Inflammatory macrophage treated with lipopolysaccharide for 4 hours (primary cell): ENCODE results near the gene FOXK2.

Experiments
- DNase-seq: peaks from one replicate; pipeline ENCODE4 v3.0.0-alpha.2; 2020

FOXK2 gene

DNA sequence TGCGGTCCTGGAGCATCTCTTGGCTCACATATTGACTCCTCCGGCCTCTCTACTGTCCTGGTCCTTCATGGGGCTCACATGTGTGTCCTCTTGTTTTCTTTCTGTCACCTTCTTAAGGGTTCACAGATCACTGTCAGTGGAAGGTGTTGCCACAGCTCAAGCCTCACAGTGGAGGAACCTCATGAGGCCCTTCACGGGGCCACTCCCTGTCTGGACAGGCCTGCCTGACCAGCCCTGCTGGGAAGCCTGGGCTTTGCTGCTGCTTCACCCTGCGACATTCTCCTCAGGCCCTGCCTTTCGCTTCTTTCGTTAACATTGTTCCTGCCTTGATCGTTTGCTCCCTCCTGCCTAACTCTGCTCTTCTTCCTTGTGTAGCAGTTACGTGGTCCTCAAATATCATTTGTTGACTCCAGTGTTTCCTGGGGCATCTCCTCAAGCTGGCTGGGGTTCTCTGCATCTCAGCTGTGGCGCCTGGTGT lies 72.8 kb downstream of the FOXK2 start:
- peak; percentile 40 for DNase-seq

DNA sequence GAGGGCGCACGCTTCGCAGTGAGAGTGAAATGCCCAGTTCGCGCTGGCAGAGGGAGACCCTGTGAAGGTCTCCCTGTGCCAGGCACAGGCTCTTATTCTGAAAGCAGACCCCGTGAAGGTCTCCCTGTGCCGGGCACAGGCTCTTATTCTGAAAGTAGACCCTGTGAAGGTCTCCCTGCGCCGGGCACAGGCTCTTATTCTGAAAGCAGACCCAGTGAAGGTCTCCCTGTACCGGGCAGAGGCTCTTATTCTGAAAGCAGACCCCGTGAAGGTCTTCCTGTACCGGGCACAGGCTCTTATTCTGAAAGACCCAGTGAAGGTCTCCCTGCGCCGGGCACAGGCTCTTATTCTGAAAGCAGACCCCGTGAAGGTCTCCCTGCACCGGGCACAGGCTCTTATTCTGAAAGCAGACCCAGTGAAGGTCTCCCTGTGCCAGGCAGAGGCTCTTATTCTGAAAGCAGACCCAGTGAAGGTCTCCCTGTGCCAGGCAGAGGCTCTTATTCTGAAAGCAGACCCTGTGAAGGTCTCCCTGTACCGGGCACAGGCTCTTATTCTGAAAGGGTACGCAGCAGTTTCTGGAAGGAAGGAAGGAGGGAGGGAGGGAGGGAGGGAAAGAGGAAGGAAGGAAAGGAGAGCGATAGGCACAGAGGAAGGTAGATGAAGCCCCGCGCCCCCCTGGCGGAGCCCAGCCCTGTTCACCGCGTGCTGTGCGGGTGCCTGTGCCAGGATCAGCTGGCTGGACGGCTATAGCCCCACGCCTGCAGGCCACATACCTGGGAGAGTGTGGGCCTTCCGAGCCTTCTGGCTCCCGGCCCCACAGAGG lies 73.4 kb downstream of the FOXK2 start:
- peak; percentile 23 for DNase-seq

DNA sequence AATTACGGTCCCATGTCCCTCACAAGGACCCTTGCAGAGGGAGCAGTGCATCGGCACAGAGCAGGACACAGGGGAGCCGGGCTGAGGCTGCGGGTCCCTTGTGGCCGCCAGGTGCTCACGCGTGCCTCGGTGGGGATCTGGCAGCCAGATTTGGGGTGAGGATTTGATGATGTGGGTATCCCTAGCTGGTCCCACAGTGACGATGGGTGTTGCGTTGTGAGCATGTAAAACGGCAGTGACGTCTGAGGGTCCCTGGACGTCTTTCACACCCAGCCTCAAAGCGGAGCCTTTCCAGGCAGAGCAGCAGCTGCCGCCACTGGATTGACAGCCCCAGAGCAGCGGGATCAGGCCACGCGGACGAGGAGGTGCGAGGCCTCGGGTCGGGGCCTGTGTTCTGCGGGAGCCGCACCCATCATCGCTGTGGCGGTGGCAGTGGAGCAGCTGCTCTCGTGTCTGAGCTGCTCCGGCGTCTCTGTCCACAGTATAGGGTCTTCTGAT lies 74.1 kb downstream of the FOXK2 start:
- no peak for DNase-seq

DNA sequence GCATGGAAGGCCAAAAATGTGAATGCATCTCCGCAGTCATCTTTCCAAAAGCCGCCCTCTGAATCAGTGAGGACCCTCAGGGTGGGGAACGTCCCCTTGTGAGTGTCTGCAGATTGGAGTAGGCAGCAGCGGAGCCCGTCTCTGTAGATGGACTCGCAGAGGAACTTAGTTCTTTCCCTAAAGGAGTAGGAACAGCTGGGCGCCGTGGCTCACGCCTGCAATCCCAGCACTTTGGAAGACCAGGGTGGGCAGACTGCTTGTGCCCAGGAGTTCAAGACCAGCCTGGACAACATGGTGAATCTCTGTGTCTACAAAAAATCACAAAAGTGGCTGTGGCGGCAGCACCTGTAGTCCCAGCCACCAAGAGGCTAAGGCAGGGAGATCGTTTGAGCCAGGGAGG lies 75.0 kb downstream of the FOXK2 start:
- no peak for DNase-seq

DNA sequence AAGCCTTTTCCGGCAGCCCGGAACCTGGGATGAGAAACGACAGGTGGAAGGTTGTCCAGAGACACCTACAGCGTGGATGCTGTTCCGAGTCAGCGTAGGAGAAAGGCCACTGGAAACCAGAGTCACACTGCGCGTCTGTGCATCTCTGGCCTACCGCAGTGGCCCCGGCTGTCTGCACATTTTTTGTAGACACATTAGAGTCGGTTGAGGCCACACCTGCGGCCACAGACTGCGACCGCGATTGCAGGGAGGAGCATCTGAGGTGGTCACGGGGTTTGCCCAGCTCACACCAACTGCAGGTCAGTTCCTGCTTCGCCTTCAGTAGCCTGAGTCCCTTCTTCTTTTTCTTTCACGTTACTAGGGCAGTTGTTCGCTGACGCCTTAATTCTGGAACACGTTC lies 76.4 kb downstream of the FOXK2 start:
- no peak for DNase-seq

DNA sequence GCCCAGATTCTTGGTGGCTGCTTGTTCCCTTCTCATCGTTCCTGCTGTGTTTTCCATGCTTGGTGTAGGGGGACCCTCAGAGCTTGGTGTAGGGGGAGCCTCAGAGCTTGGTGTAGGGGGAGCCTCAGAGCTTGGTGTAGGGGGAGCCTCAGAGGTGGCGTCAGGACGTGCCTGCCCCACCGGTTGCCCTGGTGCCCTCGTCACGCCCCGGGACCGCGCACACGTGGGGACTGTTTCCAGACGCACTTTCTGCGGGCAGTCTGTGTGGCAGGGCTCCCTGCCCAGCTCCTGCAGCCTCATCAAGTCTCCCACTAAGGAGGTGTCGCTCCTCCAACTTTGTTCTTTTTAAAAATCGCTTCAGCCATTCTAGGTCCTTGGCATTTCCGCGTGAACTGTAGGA lies 76.8 kb downstream of the FOXK2 start:
- DNase-seq = no peak

DNA sequence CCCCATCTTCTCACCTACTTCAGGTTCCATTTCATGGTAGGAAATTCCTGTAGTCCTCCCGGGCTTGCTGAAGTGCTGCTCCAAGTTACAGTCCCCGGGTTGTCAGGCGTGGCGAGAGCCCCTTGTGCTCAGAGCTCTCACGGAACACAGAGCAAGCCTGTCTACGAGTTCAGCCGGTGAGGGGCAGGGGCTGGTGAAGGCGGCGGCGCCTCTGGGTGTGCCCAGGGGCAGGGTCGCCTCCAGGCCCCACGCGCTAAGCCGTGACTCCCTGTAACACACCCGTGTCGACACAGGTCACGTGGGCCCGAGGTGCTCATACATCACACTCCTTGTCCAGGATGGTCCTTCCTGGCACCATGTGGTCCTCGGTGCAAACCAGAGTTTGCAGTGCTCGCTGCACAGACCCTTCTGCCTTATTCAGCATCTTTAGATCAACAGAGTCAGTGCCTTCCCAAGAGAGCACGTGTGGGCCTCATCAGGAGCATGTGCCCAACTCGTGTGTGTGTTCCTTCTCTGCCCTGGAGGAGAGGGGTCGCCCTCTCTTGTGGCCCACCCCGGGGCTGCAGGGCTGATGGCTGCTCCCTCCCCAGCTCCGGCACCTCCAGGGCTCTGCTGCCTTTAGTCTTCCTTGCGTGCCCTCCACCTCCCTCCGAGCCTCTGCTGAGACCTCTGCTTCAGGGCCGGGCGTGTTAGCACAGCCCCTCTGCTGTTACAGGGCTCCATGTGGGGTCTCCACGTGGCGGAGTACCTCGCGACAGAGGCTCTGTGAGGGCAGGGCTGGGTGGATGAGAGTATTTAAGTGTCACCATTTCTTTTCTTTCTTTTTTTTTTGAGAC lies 77.5 kb downstream of the FOXK2 start:
- no peak for DNase-seq

DNA sequence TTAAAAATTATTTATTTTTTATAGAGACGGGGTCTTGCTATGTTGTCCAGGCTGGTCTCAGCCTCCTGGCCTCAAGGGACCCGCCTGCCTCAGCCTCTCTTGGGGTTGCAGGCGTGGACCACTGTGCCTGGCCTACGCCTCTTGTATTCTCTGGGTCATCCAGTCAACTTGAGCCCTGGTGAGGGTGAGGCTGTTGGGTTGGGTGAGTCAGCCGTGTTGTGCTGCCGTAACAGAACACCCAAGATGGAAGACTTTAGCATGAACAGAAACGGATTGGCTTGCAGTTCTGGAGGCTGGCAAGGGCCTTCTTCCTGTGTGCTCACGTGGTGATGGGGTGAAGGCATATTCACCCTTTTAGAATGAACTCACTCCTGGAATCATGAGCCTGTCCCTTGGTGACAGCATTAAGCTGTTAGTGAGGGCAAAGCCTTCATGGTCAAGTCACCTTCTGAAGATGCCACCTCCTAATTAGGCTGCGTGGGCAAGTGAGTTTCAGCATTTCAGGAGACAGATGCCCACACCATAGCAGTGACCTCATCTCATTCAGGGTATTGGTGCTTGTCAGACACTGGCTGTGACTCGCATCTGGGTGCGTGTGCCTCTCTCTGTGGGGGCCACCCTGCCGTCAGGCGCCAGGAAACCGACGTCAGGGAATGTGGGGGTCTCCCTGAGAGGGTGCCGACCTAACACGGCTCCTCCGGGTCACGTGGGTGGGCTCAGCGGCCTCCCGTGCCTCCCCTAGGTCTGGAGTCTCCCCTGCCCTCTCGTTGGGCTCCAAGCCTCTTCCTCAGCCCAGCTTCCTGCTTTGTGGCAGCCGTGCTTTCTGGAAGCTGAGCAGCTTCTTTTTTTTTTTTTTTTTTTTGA lies 79.0 kb downstream of the FOXK2 start:
- peak; percentile 60 for DNase-seq

DNA sequence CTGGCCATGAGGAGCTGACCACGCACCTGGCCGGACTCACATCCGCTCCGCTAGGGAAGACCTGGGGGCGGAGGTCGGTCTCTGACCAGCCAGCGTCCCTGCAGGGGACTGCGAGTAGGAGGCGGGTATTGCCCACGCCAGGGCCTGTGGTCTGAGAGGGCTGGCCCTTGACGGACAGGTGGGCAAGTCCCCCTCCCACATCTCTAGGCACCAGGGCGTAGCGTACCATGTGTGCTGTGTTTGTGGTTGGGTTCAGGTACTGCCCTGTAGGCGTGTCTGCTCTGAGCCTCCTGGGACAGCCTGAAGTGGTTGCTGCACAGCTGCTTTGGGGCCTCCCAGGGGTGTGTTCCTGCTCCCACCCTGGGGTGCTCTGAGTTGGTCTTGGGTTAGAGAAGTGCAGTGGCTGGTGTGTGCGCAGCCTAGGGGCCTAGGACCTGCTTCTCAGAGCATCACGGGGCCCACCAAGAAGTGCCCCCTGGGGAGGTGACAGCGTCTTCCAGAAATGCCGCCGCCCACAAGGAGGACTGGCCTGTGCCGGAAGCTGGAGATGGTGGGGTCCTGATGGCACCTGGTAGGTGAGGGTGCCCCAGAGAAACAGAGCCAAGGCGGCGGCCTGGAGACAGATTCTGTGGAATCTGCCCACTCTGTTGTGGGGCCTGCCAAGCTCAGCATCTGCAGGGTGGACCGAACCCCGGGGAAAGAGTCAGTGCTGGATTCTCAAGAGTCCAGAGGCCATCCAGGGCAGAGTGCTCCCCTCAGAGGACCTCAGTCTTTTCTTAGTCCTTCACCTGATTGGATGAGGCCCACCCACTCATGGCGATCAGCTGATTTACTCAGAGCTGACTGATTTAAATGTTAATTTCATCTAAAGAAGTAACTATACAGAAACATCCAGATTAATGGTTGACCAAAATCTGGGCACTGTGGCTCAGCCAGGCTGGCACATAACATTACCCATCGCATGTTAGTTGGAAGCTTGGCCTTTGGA lies 80.4 kb downstream of the FOXK2 start:
- DNase-seq = no peak

DNA sequence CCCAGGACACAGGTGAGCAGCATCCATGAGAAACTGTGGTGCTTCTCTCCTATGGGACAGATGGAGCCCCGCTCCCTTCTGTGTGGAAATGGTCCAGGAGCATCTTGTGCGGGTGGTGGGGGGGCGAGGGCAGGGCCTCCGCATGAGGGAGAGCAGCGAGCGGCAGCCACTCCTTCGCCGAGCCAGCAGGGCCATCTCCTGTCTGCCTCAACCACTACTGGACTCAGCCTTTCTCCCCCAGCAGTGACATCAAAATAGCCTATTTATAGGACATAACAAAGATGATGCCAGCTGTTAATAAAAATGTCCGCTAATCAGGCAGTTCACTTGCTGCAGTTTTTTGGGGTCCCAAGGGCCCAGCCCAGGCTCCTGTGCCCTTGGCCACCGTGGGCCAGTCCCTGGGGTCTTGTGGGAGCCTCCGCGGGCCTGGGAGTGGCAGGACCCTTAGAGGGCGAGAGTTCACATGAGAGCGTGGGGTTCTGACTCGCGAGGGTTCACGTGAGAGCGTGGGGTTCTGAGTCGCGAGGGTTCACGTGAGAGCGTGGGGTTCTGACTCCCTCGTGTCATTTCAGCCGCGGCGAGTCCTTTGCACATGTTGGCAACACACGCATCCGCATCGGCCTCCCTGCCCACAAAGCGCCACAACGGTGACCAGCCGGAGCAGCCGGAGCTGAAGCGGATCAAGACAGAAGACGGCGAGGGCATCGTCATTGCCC lies 81.4 kb downstream of the FOXK2 start:
- DNase-seq = no peak

DNA sequence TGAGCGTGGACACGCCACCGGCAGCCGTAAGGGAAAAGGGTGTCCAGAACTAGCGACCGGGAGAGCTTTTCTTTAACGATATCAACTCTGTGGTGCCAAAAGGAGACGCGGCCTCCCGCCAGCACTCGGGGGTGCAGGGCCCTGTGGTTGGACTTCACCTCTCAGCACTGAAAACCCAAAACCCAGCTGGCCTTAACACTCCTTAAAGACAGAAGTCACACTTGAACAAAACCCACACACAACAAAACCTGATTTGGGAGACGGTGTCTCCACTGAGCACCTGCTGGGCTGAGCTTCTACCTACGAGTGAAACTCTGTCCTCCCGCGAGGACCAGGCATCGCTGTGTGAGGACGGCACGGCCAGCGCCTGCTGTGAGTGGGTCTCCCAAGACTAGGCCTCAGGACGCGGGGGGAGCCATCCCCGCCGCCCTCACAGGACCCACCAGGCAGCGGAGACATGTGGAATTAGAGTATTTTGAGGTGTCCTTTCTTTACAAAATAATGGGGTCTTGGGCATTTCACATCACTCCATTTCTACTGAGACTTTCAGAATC lies 82.0 kb downstream of the FOXK2 start:
- DNase-seq = no peak

DNA sequence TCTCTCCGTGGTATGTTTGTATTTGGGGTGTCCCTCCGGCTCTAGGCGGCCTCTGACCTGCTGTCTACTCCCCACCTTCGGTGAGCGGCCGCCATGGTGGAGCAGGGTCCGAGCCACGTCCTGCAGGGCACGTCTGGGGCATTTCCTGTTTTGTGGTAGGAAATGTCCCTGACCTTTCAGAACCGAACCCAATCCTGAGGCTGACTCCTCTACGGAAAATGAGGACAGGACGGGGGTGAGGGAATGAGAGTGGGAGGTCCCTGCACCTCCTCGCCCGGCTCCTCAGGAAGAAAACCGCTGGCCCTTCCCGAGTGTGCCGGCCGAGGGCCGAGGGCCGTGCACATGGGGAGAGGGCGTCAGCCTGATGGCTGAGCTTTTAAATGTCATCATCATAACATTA lies 83.0 kb downstream of the FOXK2 start:
- DNase-seq = no peak

DNA sequence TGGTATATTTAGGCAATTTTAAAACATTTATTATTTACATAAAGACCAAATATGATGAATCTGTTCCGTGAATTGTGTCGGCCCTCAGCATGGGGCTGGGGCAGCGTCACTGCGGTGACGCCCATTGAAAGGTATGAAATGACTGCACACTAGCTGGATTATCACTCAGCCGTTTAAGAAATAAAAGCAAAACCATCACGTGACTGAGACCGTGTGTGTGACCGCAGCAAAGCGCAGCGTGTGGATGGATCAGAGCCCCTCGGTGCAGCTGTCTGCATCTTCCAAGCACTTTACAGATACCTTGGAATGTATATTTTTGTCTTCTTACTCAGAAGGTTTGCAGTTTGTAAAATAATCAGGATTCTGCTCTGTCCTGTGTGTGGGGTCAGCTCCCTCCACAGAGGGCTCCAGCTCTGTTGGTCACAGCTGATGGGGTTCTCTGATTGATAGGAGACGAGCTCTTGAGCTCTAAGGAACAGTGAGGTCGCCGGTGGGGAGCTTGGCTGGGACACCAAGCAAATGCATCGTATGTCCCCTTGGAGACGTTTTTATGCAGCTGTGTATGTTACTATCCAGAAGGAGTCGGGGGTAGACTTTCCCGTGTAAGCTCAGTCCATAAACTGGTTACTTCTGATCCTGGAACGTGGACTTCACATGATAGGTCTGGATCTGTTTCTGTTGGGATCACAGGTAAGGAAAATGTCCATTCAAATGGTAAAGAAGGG lies 83.6 kb downstream of the FOXK2 start:
- DNase-seq = no peak

DNA sequence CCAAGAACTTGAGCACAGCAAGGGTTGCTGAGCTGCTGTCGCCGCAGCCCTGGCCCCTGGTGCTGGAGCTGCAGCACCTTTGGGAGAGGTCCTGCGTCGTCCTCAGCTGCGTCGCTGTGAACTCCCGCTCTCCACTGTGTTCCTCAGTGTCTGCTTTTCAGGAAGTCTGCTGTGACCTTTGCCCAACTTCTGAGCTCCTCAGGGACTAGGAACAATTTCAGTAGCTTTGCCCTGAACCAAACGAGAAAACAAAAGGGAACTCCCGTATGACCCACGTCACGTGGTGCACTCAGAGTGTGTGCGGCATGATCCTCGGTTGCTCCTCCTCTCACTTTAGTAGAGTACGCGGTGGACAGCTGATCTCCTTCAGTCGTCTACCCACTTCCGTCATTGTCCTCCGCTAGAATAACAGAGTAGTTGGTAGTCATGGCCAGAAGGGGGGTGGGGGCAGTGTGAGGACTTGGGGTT lies 84.5 kb downstream of the FOXK2 start:
- peak; percentile 92 for DNase-seq

DNA sequence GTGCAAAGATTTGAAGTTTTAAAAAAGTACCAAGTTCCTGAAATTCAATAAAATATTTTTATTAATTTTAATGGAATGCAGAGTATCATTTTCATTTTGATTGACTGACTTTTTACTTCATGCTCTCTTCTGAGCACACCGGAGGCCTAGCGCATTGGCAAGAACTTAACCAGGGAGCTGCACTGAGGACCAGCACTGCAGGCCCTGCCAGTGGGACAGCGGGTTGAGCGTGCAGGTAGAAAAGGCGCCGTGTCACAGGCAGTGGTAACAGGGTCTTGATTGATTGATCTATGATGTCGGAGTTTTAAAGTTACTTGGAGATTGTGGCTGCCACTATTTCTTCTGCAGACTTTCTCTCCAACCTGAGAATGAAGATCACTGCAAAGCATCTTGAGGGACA lies 85.0 kb downstream of the FOXK2 start:
- DNase-seq = no peak

DNA sequence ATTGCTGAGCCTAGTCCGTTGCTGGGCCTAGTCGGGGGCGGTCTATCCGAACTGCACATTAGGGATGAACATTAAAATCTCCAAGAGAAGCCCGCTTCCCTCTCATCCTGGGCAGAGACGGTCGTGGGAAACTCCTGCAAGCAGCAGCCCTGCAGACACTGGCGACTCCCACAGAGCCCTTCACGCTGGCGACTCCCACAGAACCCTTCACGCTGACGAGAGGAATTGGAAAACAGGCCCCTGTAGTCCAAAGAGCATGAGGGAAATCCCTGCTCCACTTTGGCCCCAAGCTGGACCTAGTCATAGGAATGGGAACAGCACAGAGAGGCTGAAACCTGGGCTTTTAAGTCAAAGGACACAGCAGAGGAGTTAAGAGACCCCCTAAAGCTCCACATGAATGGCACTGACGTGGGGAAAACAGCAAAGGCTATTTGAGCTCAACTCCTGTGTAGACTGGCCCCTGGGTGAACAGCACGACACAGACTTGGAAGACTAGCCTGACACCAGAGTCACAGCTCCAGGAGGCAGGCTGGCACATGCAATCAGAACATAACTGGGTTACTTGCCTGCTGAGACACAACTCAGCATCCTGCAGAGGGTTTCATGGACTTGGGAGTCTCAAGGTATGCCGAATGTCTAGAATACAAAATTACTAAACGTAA lies 86.5 kb downstream of the FOXK2 start:
- no peak for DNase-seq

DNA sequence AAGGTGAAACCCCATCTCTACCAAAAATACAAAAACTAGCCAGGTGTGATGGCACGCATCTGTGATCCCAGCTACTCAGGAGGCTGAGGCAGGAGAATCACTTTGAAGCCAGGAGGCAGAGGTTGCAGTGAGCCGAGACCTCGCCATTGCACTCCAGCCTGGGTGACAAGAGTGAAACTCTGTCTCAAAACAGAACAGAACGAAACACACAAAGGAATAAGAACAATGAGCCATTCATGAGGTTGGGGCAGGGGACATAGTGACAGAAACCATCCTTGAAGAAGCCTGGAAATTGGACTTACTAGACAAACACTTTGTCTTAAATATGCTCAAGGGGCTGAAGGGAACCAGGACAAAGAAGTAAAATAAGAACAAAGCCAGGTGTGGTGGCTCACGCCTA lies 89.3 kb downstream of the FOXK2 start:
- DNase-seq = no peak

DNA sequence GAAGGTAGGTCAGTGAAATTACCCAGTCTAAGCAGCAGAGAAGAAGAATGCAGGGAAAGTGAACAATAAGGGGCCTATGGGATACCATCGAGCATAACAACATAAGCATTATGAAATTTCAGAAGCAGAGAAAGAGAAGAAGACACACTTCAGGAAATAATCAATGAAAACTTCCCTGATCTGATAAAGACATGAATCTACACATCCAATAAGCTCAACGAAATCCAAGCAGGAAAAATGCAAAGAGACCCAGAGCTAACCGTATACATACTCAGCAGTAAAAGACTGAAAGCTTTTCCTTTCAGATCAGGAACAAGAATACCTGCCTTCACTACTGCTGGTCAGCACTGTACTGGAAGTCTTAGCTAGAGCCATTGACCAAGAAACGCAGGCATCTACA lies 90.1 kb downstream of the FOXK2 start:
- DNase-seq = no peak
